Caki2 (cell line): ENCODE results near the gene SCNN1B. TPM values are rescaled to one million over a fixed set of nuclear protein-coding genes. Genes with fewer than 3 reads are reported as not detected.
"Not testable (repeated sequence)": the region's sequence is repeated elsewhere in the genome, so short reads cannot be mapped to it uniquely, and the experiment has no call there.

Experiments used
- DNase-seq: peaks from one replicate; pipeline ENCODE4 v3.0.0-alpha.2; 2015; ENCODE audit warnings: low read depth
- in situ Hi-C: cut with HindIII; loops from 2 replicates; pipeline ENCODE4 v1.10.0; 2016; ENCODE audit warnings: low sequenced_read_pairs, low pct_unique_long_range_greater_than_20kb, mixed read lengths
- total RNA-seq: library from RNA; depleted of rRNA; stranded (reverse); fragments of >200 nt; shearing (Covaris generic); gene quantifications from 2 replicates; pipeline ENCODE4 v1.2.3, GENCODE V29; 2014; ENCODE audit warnings: low replicate concordance

SCNN1B gene
- total RNA-seq, 1 experiment from 2014 or later: not detected

DNA sequence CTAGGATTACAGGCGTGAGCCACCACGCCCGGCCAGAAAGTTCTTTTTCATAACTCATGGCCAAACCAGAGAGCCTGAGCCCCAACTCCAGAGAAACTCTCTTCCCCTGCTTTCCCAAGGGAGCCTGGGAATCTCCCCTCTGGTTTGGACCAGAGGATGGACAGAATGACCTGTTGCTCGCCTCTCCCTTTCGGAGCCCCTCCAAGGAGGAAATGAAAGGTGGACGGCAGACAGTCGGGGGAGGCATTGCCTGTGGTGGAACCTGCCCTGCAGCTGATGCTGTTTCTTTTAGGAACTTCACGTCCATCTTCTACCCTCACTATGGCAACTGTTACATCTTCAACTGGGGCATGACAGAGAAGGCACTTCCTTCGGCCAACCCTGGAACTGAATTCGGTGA is 65.5 kb downstream of the SCNN1B start:
- in situ Hi-C loops: no loop called here

DNA sequence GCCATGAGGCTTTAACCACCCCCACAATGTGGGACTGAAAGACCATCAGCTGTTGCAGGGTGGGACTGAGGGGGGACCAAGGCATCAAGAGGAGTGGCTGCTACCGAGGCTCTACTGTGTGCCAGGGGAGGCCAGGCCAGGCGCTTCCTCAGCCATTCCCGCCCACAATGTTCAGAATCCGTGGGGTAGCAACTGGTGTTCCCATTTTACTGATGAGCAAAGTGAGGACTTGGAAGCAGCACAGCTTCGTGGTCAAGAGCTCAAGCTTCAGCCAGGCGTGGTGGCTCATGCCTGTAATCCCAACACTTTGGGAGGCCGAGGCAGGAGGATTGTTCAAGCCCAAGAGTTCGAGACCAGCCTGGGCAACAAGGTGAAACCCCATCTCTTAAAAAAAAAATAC is 65.9 kb downstream of the SCNN1B start:
- in situ Hi-C loops: no loop called here
- no peak for DNase-seq

More for the DNA sequence above, 65.5 kb downstream of the SCNN1B start:
- DNase-seq: no peak

DNA sequence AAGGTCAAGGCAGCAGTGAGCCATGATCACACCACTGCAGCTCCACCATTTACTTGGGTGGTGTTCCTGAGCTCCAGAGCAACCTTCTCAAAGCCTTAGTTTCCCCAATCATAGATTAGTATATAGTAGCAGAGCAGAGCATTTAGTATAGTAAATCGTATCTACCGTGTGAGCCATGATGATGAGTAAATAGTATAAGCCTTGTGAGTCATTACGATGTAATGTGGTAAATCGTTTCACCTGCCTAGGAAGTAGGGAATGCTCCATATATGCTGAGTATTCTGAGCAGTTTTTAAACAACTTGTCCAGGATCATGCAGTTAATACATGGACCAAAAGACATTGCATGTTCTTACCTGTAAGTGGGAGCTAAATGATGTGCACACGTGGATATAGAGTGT is 66.4 kb downstream of the SCNN1B start:
- DNase-seq: peak; percentile 46
- in situ Hi-C loops: no loop called here

DNA sequence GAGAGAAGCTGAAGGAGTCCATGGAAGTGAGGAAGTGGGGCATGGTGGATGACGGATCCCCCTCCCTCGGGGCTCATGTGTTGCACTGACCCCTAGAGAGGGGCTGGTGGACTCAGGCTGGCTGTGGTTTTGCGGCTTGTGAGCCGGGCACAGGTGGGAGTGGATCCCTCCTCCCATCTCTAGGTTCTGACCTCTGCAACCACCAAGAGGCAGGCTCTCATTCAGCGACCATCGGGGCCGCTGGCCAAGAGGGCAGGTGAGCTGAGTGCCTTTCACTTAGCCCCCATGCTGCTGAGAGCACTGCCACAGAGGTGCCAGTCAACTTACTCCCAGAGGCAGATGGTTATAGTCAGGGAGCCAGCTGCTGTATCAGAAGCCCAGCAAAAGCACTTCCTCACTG is 67.3 kb downstream of the SCNN1B start:
- DNase-seq: no peak
- in situ Hi-C loops: no loop called here

DNA sequence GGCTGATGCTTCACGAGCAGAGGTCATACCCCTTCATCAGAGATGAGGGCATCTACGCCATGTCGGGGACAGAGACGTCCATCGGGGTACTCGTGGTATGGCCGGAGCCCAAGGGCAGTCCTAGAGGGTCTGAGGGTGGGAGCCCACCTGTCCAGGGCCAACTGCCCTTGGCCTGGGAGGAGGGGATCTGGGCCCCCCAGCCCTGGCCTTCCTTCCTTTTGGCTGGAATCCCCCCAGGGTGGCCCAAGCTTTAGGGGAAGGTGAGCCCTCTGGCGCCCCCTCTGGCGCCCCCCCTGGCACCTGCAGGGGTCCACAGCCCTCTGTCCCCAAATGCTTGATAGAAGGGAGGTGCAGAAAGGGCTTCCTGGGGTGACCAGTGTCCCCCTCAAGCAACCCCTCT is 69.3 kb downstream of the SCNN1B start:
- in situ Hi-C loops: no loop called here
- no peak for DNase-seq

DNA sequence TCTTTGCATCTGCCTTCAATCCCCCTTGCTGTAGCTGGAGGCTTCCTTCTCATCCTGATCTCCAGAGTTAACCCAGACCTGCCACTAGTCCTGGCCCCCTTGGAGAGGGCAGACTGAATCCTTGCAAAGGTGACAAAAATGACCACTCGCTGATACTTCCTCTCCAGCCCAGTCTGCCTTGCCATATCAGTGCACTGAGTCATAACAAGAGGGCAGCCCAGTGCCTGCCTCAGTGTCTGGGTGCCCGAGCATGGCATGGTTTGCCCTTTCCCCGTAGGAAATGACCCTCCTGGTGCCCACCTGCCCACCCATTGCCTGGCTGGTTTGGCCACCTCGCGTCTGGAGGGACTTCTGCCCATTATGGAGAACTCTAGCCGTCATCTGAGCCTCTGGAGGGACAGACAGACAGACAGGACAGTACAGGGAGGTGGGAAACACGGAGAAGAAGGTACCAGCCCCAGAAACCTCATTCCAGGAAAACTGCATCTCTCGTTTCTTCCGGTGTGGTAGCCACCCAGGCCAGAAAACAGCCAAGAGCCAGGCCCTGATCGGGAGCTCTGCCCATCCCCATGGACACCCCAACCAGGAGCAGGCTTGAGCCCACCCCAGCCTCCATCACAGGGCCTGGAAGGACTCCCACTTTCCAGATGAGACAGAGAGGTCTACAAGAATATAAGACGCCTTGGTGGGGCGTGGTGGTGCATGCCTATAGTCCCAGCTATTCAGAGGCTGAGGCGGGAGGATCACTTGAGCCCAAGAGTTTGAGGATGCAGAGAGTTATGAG is 71.5 kb downstream of the SCNN1B start:
- in situ Hi-C loops: no loop called here
- no peak for DNase-seq

DNA sequence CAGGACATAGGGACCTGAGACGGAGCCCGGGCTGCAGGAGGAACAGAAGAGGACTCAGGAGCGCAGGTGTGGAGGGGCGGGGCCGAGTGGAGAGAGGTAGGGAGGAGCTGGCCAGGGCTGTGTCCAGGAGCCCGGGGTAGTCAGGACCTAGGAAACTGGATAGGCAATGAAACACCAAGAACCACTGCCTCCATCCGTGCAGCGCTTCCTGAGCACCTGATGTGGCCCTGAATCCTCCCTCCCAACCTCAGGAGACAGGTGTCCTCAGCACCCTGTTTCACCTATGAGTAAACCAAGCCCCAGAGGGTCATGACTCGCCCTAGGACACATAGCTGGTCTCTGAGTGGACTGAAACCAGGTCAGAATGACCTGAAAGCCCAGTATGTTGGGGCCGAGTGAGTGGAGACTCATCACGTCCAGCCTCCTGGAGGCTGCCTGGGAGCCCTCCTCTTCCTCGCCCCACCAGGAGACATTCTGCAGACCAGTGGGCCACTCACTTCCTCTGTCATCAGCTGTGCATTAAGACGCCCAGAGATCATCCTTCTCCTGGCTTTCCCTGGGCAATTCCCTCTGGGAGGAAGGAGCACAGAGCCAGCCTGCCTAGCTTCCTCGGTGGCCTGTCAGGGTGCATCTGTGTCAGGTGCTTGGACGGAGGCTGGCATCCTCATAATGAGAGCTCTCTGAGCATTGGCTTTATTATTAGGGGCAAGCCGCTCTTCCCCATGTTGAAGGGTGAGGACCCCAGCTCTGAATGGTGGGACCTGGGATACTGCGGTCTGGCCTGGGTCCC is 72.8 kb downstream of the SCNN1B start:
- no peak for DNase-seq
- in situ Hi-C loops: no loop called here

DNA sequence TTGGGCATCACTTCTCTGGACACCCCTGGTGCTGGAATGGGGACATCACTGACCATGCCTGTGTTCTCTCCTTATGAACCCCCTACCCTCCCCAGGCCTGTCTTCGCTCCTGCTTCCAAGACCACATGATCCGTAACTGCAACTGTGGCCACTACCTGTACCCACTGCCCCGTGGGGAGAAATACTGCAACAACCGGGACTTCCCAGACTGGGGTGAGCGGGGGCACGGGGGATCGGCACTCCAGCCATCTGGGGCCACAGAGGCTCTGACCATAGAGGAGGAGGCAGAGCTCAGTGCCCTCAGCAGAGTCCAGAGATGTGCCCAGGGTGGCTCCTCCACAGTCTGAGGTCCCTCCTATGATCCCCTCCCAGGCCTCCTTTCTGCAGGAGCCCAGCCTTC is 73.5 kb downstream of the SCNN1B start:
- in situ Hi-C loops: no loop called here
- no peak for DNase-seq

DNA sequence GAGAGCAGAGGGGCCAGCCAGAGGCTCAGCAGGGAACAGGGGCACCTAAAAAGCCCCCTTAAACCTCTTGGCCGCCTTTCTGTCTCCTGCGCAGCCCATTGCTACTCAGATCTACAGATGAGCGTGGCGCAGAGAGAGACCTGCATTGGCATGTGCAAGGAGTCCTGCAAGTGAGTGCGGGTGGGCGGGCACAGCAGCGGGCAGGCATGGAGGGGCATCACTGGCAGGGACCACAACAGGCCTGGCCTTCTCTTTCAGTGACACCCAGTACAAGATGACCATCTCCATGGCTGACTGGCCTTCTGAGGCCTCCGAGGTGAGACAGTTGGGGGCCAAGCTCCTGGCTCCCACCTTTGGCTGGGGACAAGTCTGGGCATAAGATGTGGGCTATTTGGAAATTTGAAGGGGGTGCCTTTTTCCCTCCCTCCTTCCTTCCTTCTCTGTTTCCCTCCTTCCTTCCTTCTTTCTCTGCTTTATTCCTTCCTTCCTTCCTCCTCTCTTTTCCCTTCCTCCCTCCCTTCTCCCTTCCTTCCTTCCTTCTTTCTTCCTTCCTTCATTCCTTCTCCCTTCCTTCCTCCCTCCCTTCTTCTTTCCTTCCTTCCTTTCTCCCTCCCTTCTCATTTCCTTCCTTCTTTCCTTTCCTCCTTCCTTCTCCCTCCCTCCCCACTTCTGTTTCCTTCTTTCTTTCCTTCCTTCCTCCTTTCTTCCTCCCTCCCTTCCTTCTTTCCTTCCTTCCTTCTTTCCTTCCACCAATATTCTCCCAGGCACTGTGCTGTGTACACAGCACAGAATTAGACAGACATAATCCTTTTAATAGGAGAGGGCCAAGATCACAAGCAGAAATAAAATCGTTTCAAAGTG is 75.2 kb downstream of the SCNN1B start:
- DNase-seq: no peak
- in situ Hi-C loops: no loop called here

DNA sequence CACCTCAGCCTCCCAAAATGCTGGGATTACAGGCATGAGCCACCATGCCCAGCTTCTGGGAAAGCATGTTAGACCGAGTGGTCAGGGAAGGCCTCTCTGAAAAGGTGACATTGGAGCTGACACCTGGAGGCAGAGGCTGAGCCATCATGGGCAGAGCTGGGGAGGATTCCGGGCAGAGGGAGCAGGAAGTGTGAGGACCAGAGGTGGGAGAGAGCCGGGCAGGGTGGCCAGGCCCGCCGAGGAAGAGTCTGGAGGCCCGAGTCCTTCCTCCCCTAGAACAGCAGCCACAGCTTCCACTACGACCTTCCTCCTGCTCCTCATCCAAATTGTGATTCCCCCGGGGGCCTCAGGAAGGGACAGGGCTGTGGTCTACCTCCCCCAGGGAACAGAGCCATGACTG is 76.2 kb downstream of the SCNN1B start:
- in situ Hi-C loops: no loop called here
- DNase-seq: no peak

DNA sequence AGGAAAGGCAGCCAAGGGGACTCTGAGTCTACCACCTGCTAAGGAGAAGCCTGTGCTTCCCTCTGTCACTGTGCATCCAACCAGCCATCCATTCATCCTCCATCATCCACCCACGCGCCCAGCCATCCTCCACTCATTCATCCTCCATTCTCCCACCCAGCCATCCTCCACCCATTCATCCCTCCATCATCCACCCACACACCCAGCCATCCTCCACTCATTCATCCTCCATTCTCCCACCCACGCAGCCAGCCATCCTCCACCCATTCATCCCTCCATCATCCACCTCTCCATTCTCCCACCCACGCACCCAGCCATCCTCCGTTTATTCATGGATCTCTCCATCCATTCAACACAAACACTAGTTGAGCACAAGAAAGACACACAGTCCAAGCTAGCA is 76.8 kb downstream of the SCNN1B start:
- in situ Hi-C loops: no loop called here
- no peak for DNase-seq

DNA sequence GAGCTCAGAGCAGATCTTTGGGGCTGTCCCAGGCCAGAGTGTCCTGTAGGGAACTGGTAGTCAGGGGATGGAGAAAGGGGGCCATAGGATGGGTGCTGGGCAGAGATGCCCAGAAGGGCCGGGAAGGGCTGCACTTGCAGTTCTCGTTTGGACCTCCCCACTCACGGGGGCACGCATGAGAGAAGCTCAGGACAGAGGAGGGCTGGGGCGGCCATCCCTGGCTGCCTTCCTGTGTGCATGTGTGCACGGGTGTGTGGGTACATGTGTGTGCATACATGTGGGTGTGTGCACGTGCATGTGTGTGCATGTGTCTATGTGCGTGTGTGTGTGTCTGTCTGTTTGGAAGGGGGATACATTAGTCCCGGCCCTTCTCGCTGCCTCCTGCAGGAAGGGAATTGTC is 77.6 kb downstream of the SCNN1B start:
- in situ Hi-C loops: no loop called here
- DNase-seq: no peak

DNA sequence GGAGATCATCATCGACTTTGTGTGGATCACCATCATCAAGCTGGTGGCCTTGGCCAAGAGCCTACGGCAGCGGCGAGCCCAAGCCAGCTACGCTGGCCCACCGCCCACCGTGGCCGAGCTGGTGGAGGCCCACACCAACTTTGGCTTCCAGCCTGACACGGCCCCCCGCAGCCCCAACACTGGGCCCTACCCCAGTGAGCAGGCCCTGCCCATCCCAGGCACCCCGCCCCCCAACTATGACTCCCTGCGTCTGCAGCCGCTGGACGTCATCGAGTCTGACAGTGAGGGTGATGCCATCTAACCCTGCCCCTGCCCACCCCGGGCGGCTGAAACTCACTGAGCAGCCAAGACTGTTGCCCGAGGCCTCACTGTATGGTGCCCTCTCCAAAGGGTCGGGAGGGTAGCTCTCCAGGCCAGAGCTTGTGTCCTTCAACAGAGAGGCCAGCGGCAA is 78.4 kb downstream of the SCNN1B start:
- no peak for DNase-seq
- in situ Hi-C loops: no loop called here

DNA sequence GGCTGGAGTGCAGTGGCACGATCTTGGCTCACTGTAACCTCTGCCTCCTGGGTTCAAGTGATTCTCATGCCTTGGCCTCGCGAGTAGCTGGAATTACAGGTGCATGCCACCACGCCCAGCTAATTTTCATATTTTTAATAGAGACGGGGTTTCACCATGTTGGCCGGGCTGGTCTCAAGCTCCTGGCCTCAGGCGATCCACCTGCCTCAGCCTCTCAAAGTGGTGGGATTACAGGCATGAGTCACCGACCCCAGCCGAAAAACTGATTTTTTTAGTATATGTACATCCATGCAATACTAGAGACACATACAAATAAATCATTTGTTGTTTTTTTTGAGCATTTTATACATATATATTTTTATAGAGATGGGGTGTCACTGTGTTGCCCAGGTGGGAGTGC is 79.6 kb downstream of the SCNN1B start:
- in situ Hi-C loops, DNase-seq: not testable (repeated sequence)

DNA sequence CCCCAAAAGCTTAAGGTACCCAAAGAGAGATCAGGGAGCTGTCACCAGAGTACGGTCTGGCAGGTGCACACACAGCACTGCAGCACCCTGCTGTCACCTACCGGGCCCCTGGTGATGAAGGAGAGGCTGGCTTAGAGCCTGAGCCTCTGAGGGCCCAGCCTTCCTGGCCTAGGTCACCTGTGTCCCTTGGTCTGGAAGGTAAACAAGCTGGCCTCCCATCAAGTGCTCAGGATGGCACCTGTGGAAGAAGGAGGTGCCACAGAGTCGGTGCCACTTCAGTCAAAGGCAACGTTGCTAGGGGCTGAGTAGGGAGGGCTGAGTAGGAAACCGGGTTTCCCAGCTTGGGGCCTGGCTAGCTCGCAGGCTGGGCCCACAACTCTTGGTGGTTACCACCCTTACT is 80.2 kb downstream of the SCNN1B start:
- no peak for DNase-seq
- in situ Hi-C loops: no loop called here

DNA sequence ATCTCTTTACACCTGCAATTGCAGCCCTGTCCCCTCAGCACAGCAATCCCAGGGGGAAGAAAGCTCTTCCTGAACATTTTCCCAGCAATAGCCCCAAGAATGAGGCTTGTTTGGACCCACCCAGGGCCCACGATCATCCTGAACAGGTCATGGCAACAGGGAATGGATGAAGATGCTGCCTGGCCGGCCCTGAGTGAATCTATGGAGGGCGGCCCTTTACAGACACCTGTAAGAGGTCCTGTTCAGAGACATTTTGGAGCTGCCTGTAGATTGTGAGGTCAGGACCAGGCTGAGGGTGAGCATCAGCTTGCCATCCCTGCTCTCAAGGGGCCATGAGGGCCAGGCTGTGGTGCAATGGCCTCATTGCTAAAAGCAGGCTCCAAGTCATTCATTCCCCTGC is 81.8 kb downstream of the SCNN1B start:
- in situ Hi-C loops: no loop called here
- no peak for DNase-seq

DNA sequence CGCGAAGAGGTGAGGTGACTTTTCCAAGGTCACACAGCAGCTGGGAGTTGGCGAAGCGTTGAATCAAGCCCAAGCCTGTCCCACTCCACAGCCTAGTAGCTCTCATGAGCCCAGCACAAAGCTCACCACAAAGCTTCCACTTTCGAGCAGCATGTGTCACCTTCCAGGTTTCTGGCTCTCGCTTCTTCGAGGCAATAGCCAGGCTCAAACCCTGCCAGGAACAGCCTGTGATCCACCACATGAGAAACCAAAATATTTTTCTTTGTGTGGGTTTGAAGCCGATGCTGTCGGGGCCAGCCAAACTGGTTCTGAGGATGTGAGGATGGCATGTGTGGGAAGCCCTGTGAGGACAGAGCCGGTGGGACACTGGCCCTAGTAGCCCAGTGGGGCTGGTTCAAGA is 82.8 kb downstream of the SCNN1B start:
- in situ Hi-C loops: no loop called here
- DNase-seq: no peak

DNA sequence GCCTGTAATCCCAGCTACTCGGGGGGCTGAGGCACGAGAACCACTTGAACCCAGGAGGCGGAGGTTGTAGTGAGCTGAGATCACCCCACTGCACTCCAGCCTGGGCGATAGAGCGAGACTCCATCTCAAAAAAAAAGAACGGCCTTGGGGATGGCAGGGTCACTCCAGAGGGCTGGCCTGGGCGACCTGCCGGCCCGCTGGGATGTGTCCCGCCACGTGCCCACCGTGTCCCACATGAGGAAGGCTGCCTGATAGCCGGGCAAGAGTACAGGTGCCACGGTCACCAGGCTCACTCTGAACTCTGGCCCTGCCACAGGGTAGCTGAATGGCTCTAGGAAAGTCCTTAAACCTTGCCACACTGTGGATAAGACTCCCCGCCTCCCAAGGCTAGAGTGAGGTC is 83.3 kb downstream of the SCNN1B start:
- no peak for DNase-seq
- in situ Hi-C loops: no loop called here

DNA sequence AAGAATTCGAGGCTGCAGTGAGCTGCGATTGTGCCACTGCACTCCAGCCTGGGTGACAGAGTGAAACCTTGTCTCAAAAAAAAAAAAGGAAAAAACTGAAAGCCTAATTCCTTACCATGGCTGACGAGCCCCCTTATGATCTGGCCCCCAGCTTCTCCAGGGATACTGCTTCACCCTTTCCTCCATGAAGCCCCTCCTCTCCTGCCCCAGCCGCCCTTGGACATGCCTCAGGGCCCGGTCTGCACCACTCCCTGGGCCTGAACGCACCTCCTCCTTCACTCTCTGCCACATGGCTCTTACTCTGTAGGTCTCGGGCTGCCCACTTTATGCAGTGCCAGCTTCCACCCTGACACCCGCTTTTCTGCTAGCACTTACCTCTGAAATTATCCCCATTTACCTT is 85.6 kb downstream of the SCNN1B start:
- DNase-seq: no peak
- in situ Hi-C loops: no loop called here
